ENCODE results near the gene MRPS26. TPM values are rescaled to one million over a fixed set of nuclear protein-coding genes. Genes with fewer than 3 reads are reported as not detected.
"Not testable (repeated sequence)": the region's sequence is repeated elsewhere in the genome, so short reads cannot be mapped to it uniquely, and the experiment has no call there.

MRPS26 gene
- total RNA-seq, 4 donors from 2014 or later: 71.5 to 86.4 (median 76.5) TPM

DNA sequence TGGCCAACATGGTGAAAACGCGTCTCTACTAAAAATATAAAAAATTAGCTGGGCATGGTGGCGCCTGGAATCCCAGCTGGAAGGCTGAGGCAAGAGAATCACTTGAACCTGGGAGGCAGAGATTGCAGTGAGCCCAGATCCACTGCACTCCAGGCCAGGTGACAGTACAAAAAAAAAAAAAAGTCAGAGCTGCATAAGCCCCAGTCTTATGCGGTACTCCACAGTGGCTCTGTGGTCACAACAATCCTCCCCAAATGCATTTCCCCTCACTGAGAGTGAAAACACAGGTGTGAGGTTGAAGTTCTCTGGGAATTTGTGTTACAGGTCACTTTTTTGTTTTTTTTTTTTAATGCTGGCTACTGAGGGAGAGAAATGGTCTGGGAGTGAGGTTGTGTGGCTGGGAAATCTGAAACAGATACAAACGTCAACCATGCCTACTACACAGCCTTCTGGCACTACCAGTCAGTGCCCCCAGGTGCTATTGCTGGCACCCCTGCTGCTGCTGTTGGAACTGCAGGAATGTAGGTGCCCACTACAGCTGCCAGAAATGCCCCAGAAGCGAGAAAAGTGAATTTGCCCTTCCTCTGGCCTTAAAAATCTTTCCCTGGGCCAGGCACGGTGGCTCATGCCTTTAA lies 5.7 kb downstream of the MRPS26 start:
- TF ChIP-seq POLR2A (IDR thresholded peaks at IDR 0.05): no peak
- TF ChIP-seq, protein P1, sequence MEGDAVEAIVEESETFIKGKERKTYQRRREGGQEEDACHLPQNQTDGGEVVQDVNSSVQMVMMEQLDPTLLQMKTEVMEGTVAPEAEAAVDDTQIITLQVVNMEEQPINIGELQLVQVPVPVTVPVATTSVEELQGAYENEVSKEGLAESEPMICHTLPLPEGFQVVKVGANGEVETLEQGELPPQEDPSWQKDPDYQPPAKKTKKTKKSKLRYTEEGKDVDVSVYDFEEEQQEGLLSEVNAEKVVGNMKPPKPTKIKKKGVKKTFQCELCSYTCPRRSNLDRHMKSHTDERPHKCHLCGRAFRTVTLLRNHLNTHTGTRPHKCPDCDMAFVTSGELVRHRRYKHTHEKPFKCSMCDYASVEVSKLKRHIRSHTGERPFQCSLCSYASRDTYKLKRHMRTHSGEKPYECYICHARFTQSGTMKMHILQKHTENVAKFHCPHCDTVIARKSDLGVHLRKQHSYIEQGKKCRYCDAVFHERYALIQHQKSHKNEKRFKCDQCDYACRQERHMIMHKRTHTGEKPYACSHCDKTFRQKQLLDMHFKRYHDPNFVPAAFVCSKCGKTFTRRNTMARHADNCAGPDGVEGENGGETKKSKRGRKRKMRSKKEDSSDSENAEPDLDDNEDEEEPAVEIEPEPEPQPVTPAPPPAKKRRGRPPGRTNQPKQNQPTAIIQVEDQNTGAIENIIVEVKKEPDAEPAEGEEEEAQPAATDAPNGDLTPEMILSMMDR (IDR thresholded peaks at IDR 0.05): no peak
- no peak for DNase-seq (ENCODE audit: low spot score in 2 of 2)
- intact Hi-C loops (cut with DNase I; ENCODE audit: low total_unique reads): no loop called here
- WGBS, 2 donors: 58 to 66% methylated on average over 7 of the region's 7 CpGs
- no peak overlapping the region for H3K4me3 ChIP-seq (ENCODE audit: low read depth, poor library complexity, severe bottlenecking)

DNA sequence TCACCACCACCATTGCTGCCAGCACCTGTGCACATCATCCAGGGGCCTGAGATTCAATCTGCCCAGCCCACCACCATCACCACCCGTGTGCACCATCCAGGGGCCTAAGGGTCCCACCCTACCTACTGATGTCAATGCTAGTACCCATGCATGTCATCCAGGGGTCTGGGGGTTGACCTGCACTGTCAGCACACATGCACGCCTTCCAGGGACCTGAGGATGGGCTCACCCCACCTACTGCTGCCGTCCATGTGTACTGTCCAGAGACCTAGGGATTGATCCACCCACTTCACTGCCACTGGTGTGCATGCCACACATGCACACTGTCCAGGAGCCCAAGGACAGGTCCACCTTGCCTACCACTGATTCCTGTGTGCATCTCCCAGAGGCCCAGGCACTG lies 13.6 kb downstream of the MRPS26 start:
- no peak overlapping the region for H3K4me3 ChIP-seq (ENCODE audit: low read depth, poor library complexity, severe bottlenecking)
- intact Hi-C loops (cut with DNase I; ENCODE audit: low total_unique reads): no loop called here
- no peak for TF ChIP-seq POLR2A (IDR thresholded peaks at IDR 0.05)
- TF ChIP-seq, protein P1 (IDR thresholded peaks at IDR 0.05): no peak
- 100% methylated on average over 2 of the region's 3 CpGs; no CpG with 5 or more reads in 1 of the 2 donors for WGBS, 2 donors
- DNase-seq (ENCODE audit: low spot score in 2 of 2): no peak

DNA sequence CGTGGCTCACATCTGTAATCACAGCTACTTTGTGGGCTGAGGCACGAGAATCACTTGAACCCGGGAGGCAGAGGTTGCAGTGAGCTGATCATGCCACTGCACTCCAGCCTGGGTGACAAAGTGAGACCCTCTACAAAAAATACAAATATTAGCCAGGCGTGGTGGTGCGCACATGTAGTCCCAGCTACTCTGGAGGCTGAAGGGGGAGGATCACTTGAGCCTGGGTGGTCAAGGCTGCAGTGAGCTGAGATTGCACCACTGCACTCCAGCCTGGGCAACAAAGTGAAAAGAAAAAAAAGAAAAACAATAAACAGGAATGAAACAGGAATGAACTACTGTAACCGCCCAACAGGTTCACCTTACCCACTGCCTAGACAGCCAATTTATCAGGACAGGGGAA lies 18.3 kb downstream of the MRPS26 start:
- intact Hi-C loops (cut with DNase I; ENCODE audit: low total_unique reads); H3K4me3 ChIP-seq (ENCODE audit: low read depth, poor library complexity, severe bottlenecking); DNase-seq (ENCODE audit: low spot score in 2 of 2): not testable (repeated sequence)
- WGBS, 2 donors: 85 to 92% methylated on average over 6 of the region's 6 CpGs

DNA sequence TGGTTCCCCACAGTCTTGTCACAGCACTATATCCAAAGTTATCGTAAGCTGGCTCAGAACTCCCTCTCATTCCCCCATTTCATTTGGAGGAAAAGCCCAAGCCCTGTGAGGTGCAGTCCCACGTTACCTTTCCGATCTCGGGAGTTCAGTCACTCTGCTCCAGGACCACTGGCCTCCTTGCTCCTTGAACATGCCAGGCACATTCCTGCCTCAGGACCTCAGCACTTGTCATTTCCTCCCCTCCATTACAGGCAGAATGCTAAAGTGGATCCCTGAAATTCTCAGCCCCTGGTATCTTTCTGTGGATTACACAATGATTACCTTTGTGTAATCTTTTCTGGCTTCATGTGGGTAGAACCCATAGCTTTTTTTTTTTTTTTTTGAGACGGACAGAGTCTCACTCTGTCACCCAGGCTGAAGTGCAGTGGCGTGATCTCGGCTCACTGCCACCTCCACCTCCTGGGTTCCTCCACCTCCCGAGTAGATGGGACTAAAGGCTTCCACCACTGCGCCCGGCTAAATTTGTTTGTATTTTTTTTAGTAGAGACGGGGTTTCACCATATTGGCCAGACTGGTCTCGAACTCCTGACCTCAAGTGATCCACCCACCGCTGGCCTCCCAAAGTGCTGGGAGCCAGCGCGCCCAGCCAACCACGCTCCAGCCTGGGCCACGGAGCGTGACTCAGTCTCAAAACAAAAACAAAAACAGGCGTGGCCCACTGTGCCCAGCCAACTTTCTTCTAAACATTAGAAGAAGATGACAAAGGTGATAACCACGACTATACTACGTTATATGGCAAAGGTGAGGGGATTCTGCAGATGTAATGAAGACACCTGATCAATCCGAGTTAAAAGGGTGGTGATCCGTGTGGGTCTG lies 21.5 kb downstream of the MRPS26 start:
- no peak for TF ChIP-seq POLR2A (IDR thresholded peaks at IDR 0.05)
- TF ChIP-seq, protein P1 (IDR thresholded peaks at IDR 0.05): no peak
- WGBS, 2 donors: 65 to 71% methylated on average over 23 of the region's 23 CpGs
- H3K4me3 ChIP-seq (ENCODE audit: low read depth, poor library complexity, severe bottlenecking): no peak overlapping the region
- intact Hi-C loops (cut with DNase I; ENCODE audit: low total_unique reads): no loop called here
- DNase-seq (ENCODE audit: low spot score in 2 of 2): no peak

DNA sequence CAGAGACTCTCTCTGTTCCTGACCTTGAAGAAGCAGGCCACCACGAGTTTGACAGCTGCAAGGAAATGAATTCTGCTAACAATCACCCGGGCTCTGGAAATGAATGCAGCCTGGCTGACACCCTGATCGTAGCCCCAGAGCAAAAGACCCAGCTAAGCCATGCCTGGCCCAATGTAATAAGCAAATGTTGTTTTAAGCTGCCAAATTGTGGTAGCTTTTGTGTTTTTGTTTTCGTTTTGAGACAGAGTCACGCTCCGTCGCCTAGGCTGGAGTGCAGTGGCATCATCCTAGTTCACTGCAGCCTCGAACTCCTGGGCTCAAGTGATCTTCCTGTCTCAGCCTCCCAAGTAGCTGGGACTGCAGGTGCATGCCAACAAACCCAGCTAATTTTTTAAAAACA lies 22.2 kb downstream of the MRPS26 start:
- no peak overlapping the region for H3K4me3 ChIP-seq (ENCODE audit: low read depth, poor library complexity, severe bottlenecking)
- intact Hi-C loops (cut with DNase I; ENCODE audit: low total_unique reads): no loop called here
- TF ChIP-seq, protein P1 (IDR thresholded peaks at IDR 0.05): no peak
- no peak for TF ChIP-seq POLR2A (IDR thresholded peaks at IDR 0.05)
- no peak for DNase-seq (ENCODE audit: low spot score in 2 of 2)
- 55 to 62% methylated on average over 8 of the region's 8 CpGs for WGBS, 2 donors
